ENCODE measurements around the gene HYDIN.
"Not testable (repeated sequence)": the region's sequence is repeated elsewhere in the genome, so short reads cannot be mapped to it uniquely, and the experiment has no call there.

The HYDIN gene

DNA sequence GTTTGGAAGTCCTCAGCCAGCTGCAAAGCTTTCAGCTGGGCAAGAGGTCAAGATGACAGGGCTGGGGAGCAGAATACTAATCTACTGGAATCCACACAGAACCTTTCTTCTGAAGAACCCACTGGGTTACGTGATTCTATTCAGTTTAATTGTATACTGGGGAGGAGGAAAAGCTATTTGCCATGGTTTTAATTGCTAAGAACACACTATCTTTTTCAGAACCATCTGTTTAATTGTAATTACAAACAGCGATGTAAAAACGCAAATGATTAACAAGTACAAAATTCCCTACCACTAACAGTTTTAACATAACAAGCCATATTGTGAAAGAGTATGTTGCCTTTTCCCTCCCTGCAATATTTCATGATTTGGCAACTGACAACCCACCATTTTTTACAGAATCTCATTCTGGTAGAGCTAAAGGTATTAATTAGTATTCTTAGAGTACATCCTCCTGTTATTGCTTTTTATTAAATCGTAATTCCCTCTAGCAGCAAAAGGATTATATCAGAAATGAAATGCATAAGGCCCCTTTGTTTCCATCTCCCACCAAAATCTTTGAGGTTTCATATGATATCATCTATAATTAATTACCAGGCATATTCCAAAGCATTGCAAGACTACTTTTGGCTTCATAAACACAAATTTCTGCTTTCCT is 12.1 kb downstream of the HYDIN start:
- no peak for FAIRE-seq

GRCh38 chr16:71217506-71217905 is 13.0 kb downstream of the HYDIN start:
- FAIRE-seq: no peak

- no peak for FAIRE-seq
Observed at GRCh38 chr16:71216714-71217113, 13.8 kb downstream of the HYDIN start.

- FAIRE-seq: no peak
Observed at GRCh38 chr16:71214746-71215381, 15.7 kb downstream of the HYDIN start.

DNA sequence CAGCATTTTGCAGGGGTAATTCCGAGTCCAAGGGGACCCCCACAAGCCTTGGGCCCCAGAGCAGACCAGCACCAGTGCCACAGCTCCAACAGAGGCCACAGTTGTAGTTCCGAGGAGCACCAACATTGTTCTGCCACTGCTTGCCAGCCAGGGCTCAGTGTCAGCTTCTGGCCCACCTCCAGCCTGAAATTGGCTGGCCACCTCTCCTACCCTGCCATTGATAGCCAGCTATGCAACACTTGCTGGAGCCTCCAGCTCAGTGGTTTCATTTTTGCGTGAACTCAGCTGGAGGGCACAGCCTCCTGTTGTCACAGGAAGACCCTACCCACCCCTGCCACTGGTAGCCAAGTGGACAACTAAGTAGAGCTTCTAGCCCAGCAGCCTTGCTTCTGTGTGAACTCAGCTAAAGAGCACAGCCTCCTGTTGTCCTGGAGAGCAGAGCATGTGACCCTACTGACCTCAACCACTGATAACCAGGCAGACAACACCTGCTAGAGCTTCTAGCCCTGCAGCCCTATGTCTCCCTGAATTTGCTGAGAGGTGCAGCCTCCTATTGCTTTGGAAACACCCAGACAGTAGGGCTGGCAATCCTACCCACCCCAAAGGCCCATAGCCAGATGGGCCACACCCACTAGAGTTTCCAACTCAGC is 24.9 kb downstream of the HYDIN start:
- FAIRE-seq: no peak

- no peak for FAIRE-seq
Observed at GRCh38 chr16:71203631-71204030, 26.9 kb downstream of the HYDIN start.

DNA sequence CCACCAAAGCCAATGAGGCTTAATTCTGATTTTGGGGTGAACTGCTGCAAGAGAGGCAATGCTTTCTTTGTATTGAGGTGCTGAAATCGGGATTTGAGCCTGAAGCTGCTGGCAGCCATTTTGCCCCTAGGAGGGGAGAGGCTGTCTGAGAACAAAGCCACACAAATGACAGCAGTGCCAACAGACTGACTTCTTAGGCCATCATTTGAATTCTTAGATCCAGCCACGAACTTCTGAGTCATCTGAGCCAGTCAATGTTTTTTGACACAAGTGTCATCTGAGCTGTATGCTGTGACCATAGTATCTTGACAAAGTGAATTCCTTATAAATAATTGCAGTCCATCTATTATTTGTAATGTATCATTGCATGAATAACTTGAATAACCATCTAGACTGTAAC is 29.0 kb downstream of the HYDIN start:
- no peak for FAIRE-seq

DNA sequence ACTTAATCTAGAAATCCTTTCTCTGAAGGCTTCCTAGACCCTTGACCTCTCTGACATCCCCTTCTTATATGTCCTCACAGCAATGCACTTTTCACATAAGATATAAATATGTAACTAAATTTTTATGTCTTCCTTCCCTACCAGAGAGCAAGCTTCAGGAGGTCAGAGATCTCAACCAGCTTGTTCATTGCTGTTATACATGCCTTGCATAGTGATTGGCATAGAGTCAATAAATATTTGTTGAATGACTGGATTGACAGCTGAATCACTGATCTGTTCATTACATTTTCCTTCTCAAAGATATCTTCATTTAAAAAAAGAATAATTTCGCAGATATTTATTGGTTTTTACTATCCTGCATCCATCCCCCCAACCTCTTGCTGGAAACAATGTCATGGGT is 29.5 kb downstream of the HYDIN start:
- no peak for FAIRE-seq

DNA sequence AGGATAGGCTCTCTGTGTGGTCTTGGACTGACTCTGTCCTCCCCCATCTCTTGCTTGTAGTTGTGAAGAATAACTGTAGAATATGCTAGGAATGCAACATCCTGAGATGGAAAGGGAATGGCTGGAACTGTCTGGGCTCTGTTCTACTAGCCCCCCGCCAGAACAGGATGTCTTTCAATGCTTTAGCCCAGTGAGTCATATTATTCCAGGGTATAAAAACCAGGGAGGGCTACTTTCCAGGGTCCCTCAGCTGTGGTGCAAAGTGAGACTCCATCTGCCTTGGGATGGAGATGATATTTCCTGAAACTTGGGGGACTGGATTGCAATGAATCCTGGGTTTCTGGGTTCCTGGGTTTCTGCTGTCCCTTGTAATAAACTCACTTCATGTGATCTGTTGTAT is 32.1 kb downstream of the HYDIN start:
- no peak for FAIRE-seq

GRCh38 chr16:71192387-71192786 is 38.1 kb downstream of the HYDIN start:
- FAIRE-seq: no peak

- no peak for FAIRE-seq
Observed at GRCh38 chr16:71188956-71189712, 41.4 kb downstream of the HYDIN start.

GRCh38 chr16:71185347-71185746 is 45.2 kb downstream of the HYDIN start:
- no peak for FAIRE-seq

DNA sequence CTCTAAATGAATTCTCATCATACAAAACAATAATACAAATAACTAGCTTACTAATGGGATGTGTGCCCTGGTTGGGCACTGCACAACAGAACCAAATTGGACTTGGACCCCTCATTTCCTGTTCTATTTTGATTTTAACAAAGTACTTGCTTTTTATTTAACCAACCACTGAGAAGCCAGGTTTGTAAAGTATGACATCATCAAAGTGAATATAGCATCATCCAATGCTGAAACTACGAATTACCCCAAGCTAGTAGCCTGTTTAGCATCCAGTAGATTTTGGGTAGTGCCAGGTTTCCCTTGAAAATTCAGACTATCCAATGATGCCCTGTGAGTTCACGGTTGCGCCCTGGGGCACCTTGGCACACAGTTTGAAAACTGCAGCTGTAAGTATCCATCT is 51.0 kb downstream of the HYDIN start:
- FAIRE-seq: no peak

GRCh38 chr16:71172481-71173207 is 57.9 kb downstream of the HYDIN start:
- no peak for FAIRE-seq

- not testable (repeated sequence) for FAIRE-seq
Observed at GRCh38 chr16:71161007-71161406, 69.5 kb downstream of the HYDIN start.

DNA sequence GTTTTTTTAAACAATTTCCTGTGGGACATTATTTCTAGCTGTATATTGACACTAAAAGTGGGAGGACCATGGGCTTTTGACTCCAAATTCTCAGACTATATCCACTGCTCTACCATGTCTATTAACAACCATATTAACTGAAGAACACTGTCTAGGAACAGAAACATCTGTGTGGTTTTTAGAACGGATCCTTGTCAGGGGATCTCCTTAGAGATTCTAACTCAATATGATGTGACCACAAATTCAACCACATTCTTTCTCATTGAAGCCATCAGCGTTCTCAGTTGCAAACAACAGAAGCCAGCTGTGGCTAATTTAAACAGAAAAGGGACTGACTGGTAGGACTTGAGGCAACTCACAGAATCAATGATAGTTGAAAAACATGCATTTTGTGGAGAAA is 73.2 kb downstream of the HYDIN start:
- FAIRE-seq: not testable (repeated sequence)

- not testable (repeated sequence) for FAIRE-seq
Observed at GRCh38 chr16:71153329-71153728, 77.2 kb downstream of the HYDIN start.

DNA sequence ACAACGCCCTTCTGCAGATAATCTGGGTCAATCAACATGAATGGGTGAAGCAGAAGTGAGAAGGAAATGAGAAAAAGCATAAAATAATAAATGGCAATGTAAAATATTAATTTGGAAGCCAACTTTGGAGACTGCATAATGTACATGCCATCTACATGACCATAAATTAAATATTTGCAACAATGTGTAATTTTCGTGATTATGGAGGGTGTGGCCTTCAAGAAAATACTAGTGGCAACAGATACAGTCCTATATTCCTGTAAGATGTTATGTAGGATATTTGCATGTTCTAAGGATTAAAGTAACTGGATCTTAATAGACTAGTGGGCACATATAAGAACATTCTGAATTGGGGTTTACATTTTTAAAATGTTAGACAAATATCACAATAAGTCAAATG is 78.9 kb downstream of the HYDIN start:
- FAIRE-seq: not testable (repeated sequence)

- FAIRE-seq: not testable (repeated sequence)
Observed at GRCh38 chr16:71143246-71143645, 87.3 kb downstream of the HYDIN start.

DNA sequence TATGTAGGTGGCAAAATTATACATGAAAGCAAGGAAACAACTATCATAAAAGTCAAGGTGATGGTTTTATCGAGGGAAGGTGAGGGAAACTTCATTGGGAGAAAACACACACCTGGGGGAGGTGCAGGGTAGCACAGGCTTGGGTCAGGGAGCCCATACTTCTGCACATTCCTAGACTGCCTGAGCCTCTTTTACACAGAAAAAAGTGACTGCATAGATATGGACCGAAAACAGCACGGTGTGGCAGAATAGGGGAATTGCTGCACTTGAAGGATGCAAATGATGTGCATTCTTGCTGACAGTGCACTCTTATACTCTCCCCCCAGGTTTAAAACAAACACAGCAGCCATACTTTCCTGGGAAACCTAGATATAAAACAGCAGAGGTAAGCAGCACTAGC is 120.0 kb downstream of the HYDIN start:
- FAIRE-seq: not testable (repeated sequence)

DNA sequence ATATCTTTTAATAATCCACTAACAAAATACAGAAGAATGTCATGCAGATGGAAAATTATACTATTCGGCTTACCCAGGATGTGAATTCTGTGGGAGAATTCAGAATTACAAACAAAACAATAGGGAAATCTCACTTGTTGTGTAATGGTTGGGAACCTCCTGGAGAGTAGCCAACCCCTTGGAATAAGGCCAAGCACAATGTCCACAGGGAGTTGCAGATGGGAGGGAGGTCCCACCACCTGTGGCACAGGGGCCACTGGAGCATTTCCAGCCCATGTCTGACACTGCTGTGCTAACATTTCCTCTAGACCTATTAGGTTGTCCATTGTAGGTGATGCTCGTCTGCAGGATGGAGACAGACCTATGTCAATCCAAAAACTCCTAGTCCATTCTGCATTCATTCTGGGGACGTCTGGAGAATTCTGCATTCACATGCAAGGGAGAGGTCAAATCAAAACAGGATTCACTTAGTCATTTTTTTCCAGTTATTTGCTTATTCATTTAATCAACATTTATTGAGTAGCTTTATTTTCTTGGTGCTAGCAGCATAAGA is 120.8 kb downstream of the HYDIN start:
- FAIRE-seq: not testable (repeated sequence)

DNA sequence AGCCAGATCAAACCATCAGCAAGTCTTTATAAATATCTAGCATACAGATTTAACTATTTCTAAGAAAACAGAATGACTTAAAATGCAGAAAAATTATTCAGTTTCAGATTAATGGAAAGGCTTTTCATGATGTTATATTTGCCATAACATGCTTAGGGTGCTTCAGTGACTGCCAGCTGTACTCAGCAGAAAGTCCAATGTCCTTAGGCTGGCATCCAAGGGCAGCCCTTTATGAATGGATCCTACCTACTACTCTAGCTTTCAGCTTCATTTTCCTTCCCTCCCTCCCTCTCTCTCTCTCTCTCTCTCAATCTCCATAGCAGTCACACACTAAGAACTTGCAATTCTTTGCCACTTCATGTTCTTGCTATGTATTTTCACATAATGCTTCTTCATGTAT is 124.6 kb downstream of the HYDIN start:
- FAIRE-seq: not testable (repeated sequence)

DNA sequence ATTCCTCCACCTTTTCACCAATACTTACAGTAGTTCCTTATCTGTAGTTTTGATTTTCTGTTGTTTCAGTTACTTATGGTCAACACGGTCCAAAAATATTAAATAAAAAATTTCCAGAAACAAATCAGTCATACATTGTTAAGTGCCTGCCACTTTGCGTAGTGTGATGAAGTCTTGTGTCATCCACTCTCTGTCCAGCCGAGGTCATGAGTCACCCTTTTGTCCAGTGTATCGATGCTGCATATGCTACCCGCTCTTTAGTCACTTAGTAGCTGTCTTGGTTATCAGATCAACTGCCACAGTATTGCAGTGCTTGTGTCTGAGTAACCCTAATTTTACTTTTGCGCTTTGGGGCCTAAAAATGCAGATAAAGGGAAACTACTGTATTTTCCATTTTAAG is 146.9 kb downstream of the HYDIN start:
- FAIRE-seq: not testable (repeated sequence)
